ENCODE data around the gene SENP1. TPM values are rescaled to one million over a fixed set of nuclear protein-coding genes. Genes with fewer than 3 reads are reported as not detected.

The SENP1 gene
- total RNA-seq, 1 experiment from 2014 or later, result 28.8 TPM

GRCh38 chr12:48070033-48070432 lies 35.8 kb downstream of the SENP1 start:
- Histone ChIP-seq H3K4me1 (ENCODE audit: insufficient read depth, low read length) (no peaks in the 10 kb centered on the region), H3K9me3 (ENCODE audit: control insufficient read depth, low read depth, low read length) (no peaks in the 10 kb centered on the region), H3K14ac (ENCODE audit: insufficient read depth, low read length) (no peak overlapping the region), H3K79me2 (ENCODE audit: insufficient read depth, low read length) (no peaks in the 10 kb centered on the region), H2AFZ (ENCODE audit: low read length) (no peak overlapping the region), H3K27ac (ENCODE audit: insufficient read length, low read depth, low read length) (no peak overlapping the region), H3K23ac (ENCODE audit: insufficient read length, low read depth, low read length) (no peak overlapping the region), H3K23me2 (ENCODE audit: insufficient read length, low read depth, low read length, poor library complexity, severe bottlenecking) (no peaks in the 10 kb centered on the region), H3K56ac (ENCODE audit: insufficient read length, low read depth, low read length) (no peak overlapping the region), H2BK20ac (ENCODE audit: low read depth, low read length, poor library complexity, severe bottlenecking) (no peak overlapping the region), H3K18ac (ENCODE audit: insufficient read length, low read depth, low read length) (no peak overlapping the region), H2BK15ac (ENCODE audit: low read depth, low read length) (no peak overlapping the region), H2AK5ac (ENCODE audit: insufficient read length, low read length) (no peak overlapping the region), H2BK5ac (ENCODE audit: insufficient read length, low read length) (no peak overlapping the region), H4K91ac (ENCODE audit: insufficient read length, low read depth, low read length) (no peak overlapping the region), H3K9ac (ENCODE audit: extremely low read depth, insufficient read length, low read length) (no peak overlapping the region), H2BK120ac (ENCODE audit: low read depth, low read length, poor library complexity, severe bottlenecking) (no peak overlapping the region), H3K4me2 (ENCODE audit: insufficient read depth, insufficient read length, low read length) (no peak overlapping the region), H4K5ac (ENCODE audit: insufficient read length, low read depth, low read length) (no peak overlapping the region), H3T11ph (ENCODE audit: low read length) (no peak overlapping the region), H3K4ac (ENCODE audit: low read depth, low read length) (no peak overlapping the region), H3K27me3 (ENCODE audit: insufficient read depth, low read length) (no peaks in the 10 kb centered on the region), H4K20me1 (ENCODE audit: control insufficient read depth, insufficient read depth, insufficient read length) (no peaks in the 10 kb centered on the region), H4K8ac (replicated peaks; ENCODE audit: insufficient read length, low read depth, low read length) (no peak overlapping the region), H2BK12ac (ENCODE audit: insufficient read length, low read depth, low read length) (no peak overlapping the region), H3K79me1 (ENCODE audit: insufficient read depth, low read depth, low read length, poor library complexity, severe bottlenecking) (no peaks in the 10 kb centered on the region)
- no peak overlapping the region for H3K27ac Mint-ChIP-seq
- no peak for TF ChIP-seq CTCF (conservative IDR thresholded peaks at IDR 0.05)
- no CpG with 5 or more reads among the region's 1 CpG for WGBS (ENCODE audit: extremely low coverage, insufficient read length, low lambda C conversion rate)
- no peak overlapping the region for H3K4me3 Mint-ChIP-seq
- H3K4me1 Mint-ChIP-seq, result no peaks in the 10 kb centered on the region
- no peak for DNase-seq
- peaks cover 8 to 57% (median 46%) of the 10 kb centered on the region in 3 experiments; a peak in 5 of 7 replicates for H3K36me3 Mint-ChIP-seq (ENCODE audit: insufficient read depth in 1 of 3, low read depth in 3 of 3)
- H3K9me3 Mint-ChIP-seq, result no peaks in the 10 kb centered on the region
- H3K27me3 Mint-ChIP-seq (ENCODE audit: low read depth), result no peaks in the 10 kb centered on the region
